H54 (cell line): ENCODE results near the gene OGDH.

Experiments used
- DNase-seq: peaks from one replicate; pipeline ENCODE4 v3.0.0; 2011; ENCODE audit warnings: low spot score, mixed read lengths; ENCODE audit not compliant: insufficient read length
- FAIRE-seq: peaks from 3 replicates; lab custom pipeline; 2011; peaks lifted over from hg19 to GRCh38; lab: Jason Lieb, UNC
- POLR2A ChIP-seq: IDR thresholded peaks from 2 replicates; pipeline ENCODE4 v1.6.1; 2011; ENCODE audit warnings: low read depth, mild to moderate bottlenecking, low read length

The OGDH gene

GRCh38 chr7:44646921-44647636, 40.7 kb downstream of the OGDH start:
- TF ChIP-seq POLR2A = no peak
- FAIRE-seq (no peak), DNase-seq (no peak)

GRCh38 chr7:44647981-44648714, 41.7 kb downstream of the OGDH start:
- DNase-seq (no peak), FAIRE-seq (no peak)
- no peak for TF ChIP-seq POLR2A

- DNase-seq (no peak), FAIRE-seq (no peak)
- no peak for TF ChIP-seq POLR2A
These were observed 43.8 kb downstream of the OGDH start for GRCh38 chr7:44650242-44650641.

DNA sequence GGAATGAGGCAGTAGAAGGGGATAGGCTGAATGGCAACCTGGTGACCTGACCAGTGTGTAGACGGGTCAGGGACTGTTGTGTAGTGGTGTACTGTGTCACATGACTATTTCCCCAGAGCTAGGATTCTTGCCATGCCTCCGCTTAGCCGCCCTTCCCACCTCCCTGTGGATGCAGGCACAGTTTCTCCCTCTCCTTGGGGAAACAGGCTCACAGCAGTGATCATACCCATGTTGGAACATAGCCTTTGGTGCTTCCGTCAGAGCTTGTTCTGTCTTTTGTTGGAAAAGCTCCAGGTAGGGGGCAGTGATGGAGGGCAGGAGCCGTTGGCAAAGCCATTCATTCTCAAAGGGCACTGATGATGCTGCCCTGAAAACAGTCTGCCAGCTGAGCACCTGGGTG, 44.3 kb downstream of the OGDH start:
- no peak for FAIRE-seq

GRCh38 chr7:44652535-44652934, 46.1 kb downstream of the OGDH start:
- no peak for FAIRE-seq
- no peak for DNase-seq
- no peak for TF ChIP-seq POLR2A

More for the DNA sequence above, 44.3 kb downstream of the OGDH start:
- TF ChIP-seq POLR2A = no peak
- DNase-seq = no peak

GRCh38 chr7:44654255-44654796, 47.9 kb downstream of the OGDH start:
- DNase-seq (no peak), FAIRE-seq (no peak)
- TF ChIP-seq POLR2A = no peak

GRCh38 chr7:44655341-44655740, 48.9 kb downstream of the OGDH start:
- no peak for TF ChIP-seq POLR2A
- FAIRE-seq (no peak), DNase-seq (no peak)

- FAIRE-seq = no peak
- no peak for DNase-seq
- TF ChIP-seq POLR2A = no peak
These were observed 52.6 kb downstream of the OGDH start for GRCh38 chr7:44658979-44659378.

GRCh38 chr7:44661233-44661632, 54.8 kb downstream of the OGDH start:
- TF ChIP-seq POLR2A = no peak
- no peak for DNase-seq
- FAIRE-seq = no peak

DNA sequence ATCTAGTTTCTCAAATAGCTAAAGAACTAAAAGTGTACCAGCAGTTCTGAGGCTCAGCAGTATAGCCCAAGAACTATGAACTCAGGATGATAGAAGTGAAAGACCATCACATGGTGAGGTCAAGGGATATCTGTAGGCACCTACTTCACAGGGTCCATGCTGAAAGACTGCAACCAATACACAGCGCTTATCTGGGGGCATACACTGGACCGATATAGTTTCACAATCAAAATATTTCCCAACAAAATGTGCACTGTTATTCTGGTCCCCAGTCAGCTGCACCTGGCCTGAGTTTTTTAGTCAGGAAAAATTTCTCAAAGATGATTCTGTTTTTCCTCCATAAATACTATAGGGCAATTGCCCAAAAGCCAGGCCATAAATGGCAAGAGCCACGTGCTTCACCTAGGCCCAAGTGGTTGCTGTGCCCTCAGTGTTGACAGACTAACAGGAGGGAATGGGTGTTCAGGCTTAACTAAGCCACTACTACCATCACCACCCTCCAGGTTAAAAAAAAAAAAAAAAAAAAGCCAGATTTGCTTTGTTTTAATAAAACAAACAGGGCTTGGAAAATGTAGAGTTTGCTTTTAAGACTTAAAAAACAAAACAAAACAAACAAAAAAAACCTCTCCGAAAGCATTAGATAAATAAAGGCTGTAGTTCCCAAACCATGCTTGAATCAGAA, 58.5 kb downstream of the OGDH start:
- DNase-seq (no peak), FAIRE-seq (no peak)
- no peak for TF ChIP-seq POLR2A

- TF ChIP-seq POLR2A = no peak
- DNase-seq (no peak), FAIRE-seq (no peak)
These were observed 59.2 kb downstream of the OGDH start for GRCh38 chr7:44665531-44666213.

DNA sequence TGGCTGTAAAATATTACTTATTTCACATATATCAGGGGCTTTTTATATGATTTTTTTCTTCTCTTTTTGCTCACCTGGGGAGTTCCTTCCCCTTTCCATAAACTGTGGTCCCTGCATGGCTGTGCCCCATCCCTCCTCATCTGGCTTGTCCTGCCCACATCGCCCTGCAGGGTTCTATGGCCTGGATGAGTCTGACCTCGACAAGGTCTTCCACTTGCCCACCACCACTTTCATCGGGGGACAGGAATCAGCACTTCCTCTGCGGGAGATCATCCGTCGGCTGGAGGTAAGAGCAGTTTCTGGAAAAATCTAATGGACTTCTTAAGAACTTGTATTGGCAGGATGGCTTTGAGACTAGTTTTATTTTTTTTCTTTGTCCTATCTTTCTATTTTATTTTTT, 60.1 kb downstream of the OGDH start:
- FAIRE-seq (no peak), DNase-seq (no peak)
- TF ChIP-seq POLR2A = no peak

GRCh38 chr7:44667190-44667589, 60.8 kb downstream of the OGDH start:
- DNase-seq = no peak
- FAIRE-seq = no peak
- TF ChIP-seq POLR2A = no peak
